ENCODE data around the gene ZNF672.

Gene ZNF672

DNA sequence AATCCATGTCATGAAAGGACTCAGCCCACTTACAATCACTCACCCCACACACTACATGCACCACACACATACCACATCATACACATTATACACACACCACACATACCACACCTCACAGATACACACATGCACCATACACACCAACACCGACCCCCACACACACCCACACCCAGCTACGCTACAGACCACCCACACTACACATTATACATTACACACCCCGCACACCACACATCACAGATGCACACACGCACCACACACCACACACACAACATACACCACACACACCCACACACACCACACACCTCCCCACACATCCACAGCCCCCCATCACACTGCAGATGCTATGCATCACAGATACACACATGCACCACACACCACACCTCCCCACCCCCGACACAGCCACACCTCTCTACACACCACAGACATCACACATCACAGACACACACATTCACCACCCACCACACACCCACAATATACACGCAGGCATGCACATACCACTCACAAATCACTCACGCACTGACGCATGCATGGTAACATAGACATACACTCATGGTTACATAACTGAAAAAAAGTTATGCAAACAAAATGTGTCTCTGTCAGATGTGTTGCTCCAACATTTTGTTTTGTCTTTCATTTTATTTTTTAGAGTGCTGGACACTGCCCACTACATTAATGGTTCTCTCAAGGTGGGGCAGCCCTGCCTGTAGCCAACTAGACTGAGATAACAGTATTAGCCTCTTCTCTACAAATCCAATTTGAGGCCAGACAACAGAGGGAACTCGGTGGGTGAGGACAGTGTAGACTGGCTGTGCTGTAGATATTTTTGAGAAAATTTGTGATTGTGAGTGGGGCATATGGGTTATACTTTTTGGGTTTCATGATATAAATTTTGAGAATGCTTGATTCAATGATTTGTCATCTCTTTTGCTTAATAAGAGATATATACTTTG, 52.8 kb downstream of the ZNF672 start:
- DNase-seq (ENCODE audit: low read depth): no peak
- TF ChIP-seq, protein P1, sequence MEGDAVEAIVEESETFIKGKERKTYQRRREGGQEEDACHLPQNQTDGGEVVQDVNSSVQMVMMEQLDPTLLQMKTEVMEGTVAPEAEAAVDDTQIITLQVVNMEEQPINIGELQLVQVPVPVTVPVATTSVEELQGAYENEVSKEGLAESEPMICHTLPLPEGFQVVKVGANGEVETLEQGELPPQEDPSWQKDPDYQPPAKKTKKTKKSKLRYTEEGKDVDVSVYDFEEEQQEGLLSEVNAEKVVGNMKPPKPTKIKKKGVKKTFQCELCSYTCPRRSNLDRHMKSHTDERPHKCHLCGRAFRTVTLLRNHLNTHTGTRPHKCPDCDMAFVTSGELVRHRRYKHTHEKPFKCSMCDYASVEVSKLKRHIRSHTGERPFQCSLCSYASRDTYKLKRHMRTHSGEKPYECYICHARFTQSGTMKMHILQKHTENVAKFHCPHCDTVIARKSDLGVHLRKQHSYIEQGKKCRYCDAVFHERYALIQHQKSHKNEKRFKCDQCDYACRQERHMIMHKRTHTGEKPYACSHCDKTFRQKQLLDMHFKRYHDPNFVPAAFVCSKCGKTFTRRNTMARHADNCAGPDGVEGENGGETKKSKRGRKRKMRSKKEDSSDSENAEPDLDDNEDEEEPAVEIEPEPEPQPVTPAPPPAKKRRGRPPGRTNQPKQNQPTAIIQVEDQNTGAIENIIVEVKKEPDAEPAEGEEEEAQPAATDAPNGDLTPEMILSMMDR (conservative IDR thresholded peaks at IDR 0.05; ENCODE audit: control insufficient read depth, insufficient read depth, low read depth, low read length): no peak
- no peak overlapping the region for H3K4me3 ChIP-seq (ENCODE audit: control insufficient read depth, low read depth, low read length)

DNA sequence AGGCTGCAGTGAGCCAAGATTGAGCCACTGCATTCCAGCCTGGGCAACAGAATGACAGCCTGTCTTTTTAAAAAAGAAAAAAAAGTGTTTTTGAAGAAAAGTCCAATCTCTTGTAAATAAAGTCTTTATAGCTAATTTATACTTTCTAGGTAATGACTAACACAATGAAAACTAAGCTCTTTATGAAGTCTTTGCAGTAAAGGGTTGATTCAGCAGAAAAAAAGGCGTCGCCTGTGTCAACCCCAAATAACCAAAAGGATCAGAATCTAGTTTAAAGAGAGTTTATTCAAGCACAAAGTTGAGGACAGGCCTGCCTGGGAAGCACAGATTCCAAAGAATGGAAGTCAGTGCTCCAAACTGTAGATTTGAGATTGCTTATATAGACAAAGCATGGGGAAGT, 53.7 kb downstream of the ZNF672 start:
- no peak for DNase-seq (ENCODE audit: low read depth)
- no peak overlapping the region for H3K4me3 ChIP-seq (ENCODE audit: control insufficient read depth, low read depth, low read length)
- TF ChIP-seq, protein P1 (conservative IDR thresholded peaks at IDR 0.05; ENCODE audit: control insufficient read depth, insufficient read depth, low read depth, low read length): no peak

DNA sequence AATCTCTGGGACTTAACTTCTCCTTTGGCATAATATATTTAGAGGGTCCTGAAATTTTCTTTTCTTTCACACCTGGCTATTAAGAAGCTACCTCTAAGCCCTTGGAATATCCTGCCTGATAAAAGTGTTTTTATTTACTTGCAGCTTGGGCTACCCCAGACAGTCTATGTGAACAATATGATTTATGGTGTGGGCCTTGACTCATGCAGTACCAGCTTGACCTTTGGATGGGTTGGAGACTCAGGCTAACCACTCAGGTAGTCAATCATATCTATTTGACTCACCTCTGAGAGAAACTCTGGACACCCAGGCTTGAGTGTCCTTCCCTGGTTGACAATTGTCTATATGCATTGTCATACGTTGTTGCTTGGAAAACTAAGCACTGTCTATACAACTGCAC, 54.6 kb downstream of the ZNF672 start:
- TF ChIP-seq, protein P1 (conservative IDR thresholded peaks at IDR 0.05; ENCODE audit: control insufficient read depth, insufficient read depth, low read depth, low read length): no peak
- DNase-seq (ENCODE audit: low read depth): no peak
- no peak overlapping the region for H3K4me3 ChIP-seq (ENCODE audit: control insufficient read depth, low read depth, low read length)

DNA sequence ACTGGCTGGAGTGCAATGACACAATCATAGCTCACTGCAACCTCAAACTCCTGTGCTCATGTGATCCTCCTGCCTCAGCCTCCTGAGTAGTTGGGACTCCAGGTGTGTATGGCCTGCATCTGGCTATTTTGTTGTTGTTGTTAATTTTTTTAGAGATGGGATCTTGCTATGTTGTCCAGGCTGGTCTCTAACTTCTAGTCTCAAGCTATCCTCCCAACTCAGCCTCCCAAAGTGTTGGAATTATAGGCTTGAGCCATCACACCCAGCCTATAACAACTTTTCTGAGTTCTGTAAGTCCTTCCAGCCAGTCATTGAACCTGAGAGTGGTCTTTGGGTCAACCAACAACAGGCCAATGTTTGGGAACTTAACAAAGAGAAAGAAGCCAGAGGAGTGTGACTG, 56.8 kb downstream of the ZNF672 start:
- no peak for DNase-seq (ENCODE audit: low read depth)
- no peak overlapping the region for H3K4me3 ChIP-seq (ENCODE audit: control insufficient read depth, low read depth, low read length)
- TF ChIP-seq, protein P1 (conservative IDR thresholded peaks at IDR 0.05; ENCODE audit: control insufficient read depth, insufficient read depth, low read depth, low read length): no peak

DNA sequence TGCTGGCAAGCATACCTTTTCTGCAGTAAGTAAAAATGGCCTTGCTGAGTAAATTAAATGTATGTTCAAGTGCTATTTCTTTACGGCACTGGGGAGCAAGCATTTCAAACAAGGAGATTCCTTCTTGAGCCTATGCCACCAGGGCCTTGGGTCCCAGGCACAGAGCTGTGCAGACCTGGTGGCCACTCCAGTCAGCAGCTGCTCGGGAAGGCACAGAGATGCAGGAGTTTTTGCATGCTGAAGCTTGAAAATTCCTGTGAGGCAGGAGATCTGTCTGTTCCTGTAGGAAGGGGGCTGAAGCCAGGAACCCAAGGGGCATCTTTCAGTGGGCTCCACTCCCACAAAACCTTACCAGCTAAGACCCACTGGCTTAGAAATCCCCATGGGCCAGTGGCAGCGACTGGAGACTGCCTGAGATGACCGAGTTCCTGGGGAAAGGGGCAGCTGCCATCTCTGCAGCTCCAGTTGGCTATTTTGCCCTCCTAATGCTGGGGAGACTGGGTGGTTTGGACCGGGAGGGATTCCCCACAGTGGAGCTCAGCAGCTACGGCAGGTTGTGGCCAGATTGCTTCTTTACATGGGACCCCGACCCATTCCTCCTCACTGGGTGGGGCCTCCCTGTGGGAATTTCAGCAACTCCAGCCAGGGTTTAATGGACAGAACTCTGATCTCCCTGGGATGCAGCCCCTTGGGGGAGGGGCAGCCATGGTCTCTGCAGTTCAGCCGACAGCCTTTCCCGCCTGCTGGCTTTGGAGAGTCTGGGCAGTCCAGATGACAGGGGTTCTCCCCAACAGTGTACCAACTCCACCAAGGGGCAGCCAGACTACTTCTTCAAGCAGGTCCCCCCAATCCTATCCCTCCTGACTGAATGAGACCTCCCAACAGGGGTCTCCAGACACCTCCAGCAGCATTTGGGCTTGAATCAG, 59.7 kb downstream of the ZNF672 start:
- DNase-seq (ENCODE audit: low read depth): no peak
- no peak overlapping the region for H3K4me3 ChIP-seq (ENCODE audit: control insufficient read depth, low read depth, low read length)
- TF ChIP-seq, protein P1 (conservative IDR thresholded peaks at IDR 0.05; ENCODE audit: control insufficient read depth, insufficient read depth, low read depth, low read length): no peak
